NCI-H187 (cell line): ENCODE measurements around the gene MROH9.

Experiments
- DNase-seq, 2 experiments: peaks; one replicate each; lab custom pipeline; 2025; lab: John Stamatoyannopoulos, UW

Gene MROH9

GRCh38 chr1:171082606-171083005, 147.3 kb downstream of the MROH9 start:
- DNase-seq = no peak

DNA sequence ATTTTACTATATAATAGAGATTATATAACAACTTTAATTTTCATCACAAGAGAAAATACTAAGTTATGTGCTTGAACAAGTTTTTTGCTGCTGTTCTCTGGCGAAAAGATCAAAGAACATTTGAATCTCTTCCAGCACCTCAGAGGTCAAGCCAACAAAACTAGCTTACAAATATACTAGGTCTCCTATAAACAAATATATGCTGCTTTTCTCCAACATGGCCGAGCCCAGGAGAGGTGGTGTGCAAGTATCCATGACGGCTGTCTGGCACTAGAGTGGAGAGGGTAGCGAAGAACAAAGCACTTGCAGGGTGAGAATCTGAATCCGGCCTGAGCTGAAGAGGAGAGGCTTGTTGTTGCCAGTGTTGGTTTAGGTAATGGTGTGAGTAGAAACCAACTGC, 147.9 kb downstream of the MROH9 start:
- DNase-seq = peak; percentile 89 to 94

DNA sequence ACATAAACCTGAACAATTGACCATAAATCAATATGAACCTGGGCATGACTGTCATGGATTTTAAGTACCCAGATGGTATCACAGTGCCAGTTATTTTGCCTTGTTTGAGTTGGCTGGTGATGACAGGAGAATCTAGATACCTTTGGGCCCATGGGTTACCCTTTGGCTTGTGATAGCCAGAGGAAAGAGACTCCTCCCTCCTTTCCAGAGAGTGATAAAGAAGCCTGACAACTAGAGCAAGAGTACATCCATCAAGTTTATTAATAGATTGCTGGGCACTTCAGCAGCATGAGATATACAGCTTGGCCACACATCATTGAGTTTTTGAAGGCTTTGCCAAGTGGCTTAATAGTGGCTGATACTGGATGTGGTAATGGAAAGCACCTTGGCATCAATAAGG, 148.8 kb downstream of the MROH9 start:
- peak; percentile 93 to 95 for DNase-seq

DNA sequence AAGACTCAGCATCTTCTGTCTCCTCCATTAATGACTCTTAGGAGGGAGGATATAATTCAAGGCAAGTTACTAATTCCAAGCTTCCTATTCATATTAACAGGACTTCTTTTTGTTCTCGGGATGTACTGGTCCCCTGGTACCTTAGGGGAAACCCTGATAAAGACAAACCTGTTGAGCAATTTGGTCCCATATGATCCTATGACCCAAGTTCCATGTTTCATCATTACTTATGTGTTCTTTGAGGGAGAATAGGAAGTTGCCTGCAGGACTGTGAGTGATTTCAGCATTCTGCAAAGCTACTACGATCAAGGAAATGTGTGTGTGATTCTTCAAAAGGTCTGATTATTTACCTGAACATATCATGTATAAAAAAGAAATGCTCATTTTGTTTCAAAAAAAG, 149.5 kb downstream of the MROH9 start:
- DNase-seq = no peak

DNA sequence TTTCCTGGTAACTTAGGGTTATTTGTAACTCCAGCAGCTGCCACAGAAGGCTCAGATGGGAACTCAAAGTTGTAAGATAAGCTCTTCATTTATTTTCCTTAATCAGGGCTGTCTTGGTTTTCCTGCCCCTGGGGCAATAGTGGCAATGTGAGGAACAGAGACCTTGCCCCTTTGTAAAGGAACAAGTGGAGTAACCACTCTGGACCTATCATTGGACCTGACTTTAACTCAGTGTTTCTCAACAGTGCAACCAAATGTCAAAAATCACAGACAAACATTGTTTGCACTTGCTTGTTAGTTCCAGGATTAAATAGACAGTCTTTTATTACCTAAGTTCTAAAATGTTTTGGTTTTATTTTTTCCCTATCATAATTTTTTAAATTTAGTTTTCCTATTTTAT, 152.6 kb downstream of the MROH9 start:
- no peak for DNase-seq

DNA sequence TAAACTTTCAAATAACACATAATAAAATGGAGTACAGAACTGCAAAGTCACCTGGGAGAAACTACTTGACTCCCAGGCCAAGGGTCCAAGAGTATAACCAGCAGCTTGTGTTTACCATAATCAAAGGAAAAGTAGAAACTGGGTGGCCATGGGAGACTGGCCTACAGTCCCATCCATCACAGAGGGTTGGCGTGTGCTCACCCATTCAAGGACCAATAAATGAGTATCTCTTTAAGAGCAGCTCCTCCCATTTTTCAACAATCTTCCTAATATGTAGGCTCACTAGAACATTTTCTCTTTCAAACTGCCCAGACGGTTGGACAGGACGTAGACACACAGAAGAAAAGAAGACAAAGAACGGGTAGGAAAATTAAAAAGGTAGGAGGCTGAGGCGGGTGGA, 155.3 kb downstream of the MROH9 start, which contains the start of gene FMO3:
TSS of gene FMO3 (plus strand) at position 302 of the 400 bp plus-strand sequence. CDS start 1,754 bp downstream, outside the sequence.
- DNase-seq = no peak

- no peak for DNase-seq
These were observed 168.5 kb downstream of the MROH9 start for GRCh38 chr1:171103862-171104261.

DNA sequence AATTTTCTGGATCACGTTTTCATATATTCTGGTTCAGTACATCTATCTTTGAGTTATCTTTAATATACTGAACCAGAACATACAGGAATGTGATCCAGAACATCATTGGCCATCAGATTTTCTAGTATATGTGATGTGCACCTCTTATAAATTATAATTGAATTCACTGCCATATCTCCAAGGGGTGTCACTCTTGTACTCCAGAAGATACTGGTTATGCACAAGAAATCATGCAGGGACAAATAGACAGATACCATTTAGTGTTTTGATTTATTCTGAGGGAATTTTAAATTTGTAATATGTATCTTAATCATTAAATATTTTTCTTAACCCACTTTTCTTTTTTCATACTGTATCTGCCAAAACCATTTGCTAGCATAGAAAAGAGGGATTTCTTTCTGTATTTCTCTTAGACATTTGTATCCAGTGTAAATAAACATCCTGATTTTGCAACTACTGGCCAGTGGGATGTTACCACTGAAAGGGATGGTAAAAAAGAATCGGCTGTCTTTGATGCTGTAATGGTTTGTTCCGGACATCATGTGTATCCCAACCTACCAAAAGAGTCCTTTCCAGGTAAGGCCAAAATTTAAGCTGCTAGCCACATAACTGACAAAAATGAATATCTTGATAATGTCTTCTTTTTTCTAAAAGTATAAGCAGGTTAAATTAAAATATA, 172.1 kb downstream of the MROH9 start:
- DNase-seq = no peak

DNA sequence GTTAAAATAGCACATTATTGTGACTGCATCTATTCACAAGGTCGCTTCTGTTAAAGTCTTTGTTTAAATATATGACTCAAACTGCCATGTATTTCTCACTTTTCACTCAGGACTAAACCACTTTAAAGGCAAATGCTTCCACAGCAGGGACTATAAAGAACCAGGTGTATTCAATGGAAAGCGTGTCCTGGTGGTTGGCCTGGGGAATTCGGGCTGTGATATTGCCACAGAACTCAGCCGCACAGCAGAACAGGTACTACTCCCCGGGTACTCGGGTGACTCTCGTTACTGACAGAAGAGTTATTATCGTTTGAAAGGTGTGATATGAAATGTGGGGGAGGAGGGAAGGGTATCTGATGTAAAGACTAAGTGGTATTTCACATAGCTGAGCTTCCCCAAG, 172.6 kb downstream of the MROH9 start:
- DNase-seq = no peak

DNA sequence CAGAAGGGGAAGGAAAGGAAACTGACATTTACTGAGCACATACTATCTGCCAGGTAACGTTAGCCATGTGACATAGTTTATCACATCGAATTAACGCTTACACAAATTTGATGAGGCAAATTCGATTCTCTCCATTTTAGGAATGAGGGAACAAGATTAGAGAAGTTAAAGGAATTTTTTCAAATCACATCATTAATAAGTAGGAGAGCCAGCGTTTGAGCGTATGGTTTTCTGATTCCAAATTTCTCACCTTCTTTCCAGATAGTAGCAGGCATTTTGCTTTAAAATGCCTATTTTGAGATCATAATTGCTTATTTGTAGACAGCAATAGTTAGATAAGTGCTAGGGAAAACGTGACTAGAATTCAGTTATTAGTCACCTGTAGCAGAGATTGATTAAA, 174.6 kb downstream of the MROH9 start:
- no peak for DNase-seq

DNA sequence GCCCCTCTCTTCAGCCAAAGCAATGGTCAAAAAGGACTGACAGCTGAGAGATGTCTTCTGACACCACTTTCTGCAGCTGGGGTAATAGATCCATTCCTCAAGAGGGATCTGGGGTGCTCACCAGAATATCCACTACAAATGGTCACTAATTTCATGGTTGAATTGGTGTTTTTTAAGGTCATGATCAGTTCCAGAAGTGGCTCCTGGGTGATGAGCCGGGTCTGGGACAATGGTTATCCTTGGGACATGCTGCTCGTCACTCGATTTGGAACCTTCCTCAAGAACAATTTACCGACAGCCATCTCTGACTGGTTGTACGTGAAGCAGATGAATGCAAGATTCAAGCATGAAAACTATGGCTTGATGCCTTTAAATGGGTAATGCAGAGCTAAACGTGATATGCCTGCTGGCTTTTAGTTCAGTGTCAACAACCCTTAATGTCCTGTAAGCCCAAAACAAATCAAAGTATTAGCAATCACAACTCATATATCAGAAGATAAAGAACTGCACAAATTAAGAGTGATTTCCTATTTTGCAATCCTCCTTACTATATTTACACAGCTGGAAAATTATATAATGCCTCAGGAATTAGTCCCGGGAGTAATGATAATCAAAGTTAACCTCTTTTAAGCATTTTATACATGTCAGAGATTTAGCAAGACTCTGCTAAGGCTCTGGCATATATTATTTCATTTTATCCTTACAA, 175.4 kb downstream of the MROH9 start:
- DNase-seq = no peak

DNA sequence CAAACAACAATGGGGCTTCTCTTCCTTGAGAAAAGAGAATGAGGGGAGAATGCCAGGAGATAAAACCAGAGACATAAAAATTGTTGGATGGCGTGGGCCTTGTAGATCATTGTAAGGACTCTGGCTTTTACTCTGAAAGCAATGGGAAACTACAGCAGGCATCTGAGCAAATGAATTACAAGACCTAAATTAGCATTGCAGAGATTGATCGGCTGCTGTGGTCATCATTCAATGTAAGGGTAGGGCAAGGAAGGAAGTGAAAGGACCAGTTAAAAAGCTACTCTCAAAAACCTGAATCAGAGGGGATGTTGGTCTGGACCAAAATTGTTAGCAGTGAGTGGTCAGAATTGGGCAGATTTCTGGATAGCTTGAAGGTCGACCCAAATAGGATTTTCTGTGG, 176.8 kb downstream of the MROH9 start:
- no peak for DNase-seq

DNA sequence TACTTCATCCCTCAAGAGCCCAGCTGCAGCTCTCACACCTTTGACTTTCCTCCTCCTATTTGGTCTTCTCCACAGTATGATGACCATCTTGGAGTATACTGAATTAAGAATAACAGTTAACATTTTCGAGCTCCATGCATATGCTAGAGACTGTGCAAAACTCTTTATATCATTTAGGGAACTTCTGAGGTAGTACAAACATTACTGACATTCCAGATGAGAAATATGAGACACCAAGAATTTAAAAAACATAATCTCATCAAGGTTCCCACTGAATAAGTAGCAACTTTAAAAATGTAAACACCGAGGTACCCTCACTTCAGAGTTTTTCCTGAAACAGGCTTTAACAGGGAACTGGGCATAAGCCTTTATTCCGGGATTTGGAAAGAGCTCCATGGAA, 178.0 kb downstream of the MROH9 start:
- no peak for DNase-seq
